GM18870 (cell line): ENCODE data around the gene ZEB1.
A peak's percentile ranks its signal among the peaks of the same experiment; 100 is the strongest.
"Not testable (repeated sequence)": the region's sequence is repeated elsewhere in the genome, so short reads cannot be mapped to it uniquely, and the experiment has no call there.

Source experiments
- ATAC-seq: cut with Tn5 transposase; IDR thresholded peaks from one replicate; pipeline ENCODE4 v1.9.1; 2021; ENCODE audit warnings: moderate library complexity; ENCODE audit not compliant: unreplicated experiment

Gene ZEB1

GRCh38 chr10:31362023-31362641 is 43.1 kb downstream of the ZEB1 start:
- ATAC-seq = no peak

GRCh38 chr10:31363696-31364095 is 44.7 kb downstream of the ZEB1 start:
- not testable (repeated sequence) for ATAC-seq

GRCh38 chr10:31364238-31364637 is 45.2 kb downstream of the ZEB1 start:
- not testable (repeated sequence) for ATAC-seq

GRCh38 chr10:31366703-31367102 is 47.7 kb downstream of the ZEB1 start:
- ATAC-seq = no peak

GRCh38 chr10:31368724-31369123 is 49.7 kb downstream of the ZEB1 start:
- no peak for ATAC-seq

- ATAC-seq = no peak
Measured at GRCh38 chr10:31372439-31372838, 53.4 kb downstream of the ZEB1 start.

- ATAC-seq = no peak
Measured at GRCh38 chr10:31374146-31374696, 55.2 kb downstream of the ZEB1 start.

GRCh38 chr10:31381171-31381570 is 62.2 kb downstream of the ZEB1 start:
- no peak for ATAC-seq

GRCh38 chr10:31381766-31382316 is 62.8 kb downstream of the ZEB1 start:
- no peak for ATAC-seq

GRCh38 chr10:31383810-31384588 is 65.0 kb downstream of the ZEB1 start:
- ATAC-seq = peak; percentile 96

- ATAC-seq = no peak
Measured at GRCh38 chr10:31384589-31384949, 65.6 kb downstream of the ZEB1 start.

GRCh38 chr10:31390804-31391203 is 71.8 kb downstream of the ZEB1 start:
- ATAC-seq = no peak

GRCh38 chr10:31393844-31394243 is 74.8 kb downstream of the ZEB1 start:
- ATAC-seq = peak; percentile 60

GRCh38 chr10:31395695-31396094 is 76.7 kb downstream of the ZEB1 start:
- no peak for ATAC-seq

GRCh38 chr10:31396376-31396775 is 77.4 kb downstream of the ZEB1 start:
- no peak for ATAC-seq

- ATAC-seq = no peak
Measured at GRCh38 chr10:31397852-31398251, 78.8 kb downstream of the ZEB1 start.

GRCh38 chr10:31399171-31399570 is 80.2 kb downstream of the ZEB1 start:
- ATAC-seq = no peak

- no peak for ATAC-seq
Measured at GRCh38 chr10:31399631-31400030, 80.6 kb downstream of the ZEB1 start.

- no peak for ATAC-seq
Measured at GRCh38 chr10:31401287-31401686, 82.3 kb downstream of the ZEB1 start.

- no peak for ATAC-seq
Measured at GRCh38 chr10:31404640-31405039, 85.6 kb downstream of the ZEB1 start.

- ATAC-seq = not testable (repeated sequence)
Measured at GRCh38 chr10:31405829-31406228, 86.8 kb downstream of the ZEB1 start.

GRCh38 chr10:31412397-31412796 is 93.4 kb downstream of the ZEB1 start:
- ATAC-seq = not testable (repeated sequence)
